GM23338 (cell line): ENCODE results near the gene CLIC5. TPM values are rescaled to one million over a fixed set of nuclear protein-coding genes. Genes with fewer than 3 reads are reported as not detected.

Experiments
- ATAC-seq: fragments of 200-7000 bp; cut with Tn5 transposase; 3 replicates; pipeline ENCODE4 v1.9.1; 2020
- DNase-seq: peaks from one replicate; pipeline ENCODE4 v3.0.0-alpha.2; 2015; ENCODE audit warnings: low spot score
- H2AFZ ChIP-seq: fragments of 200-600 bp; sonication (generic); 2 replicates; pipeline ENCODE4 v1.8.0; 2016; ENCODE audit warnings: antibody characterized with exemption, mild to moderate bottlenecking, moderate library complexity
- H3F3A ChIP-seq: fragments of 200-600 bp; sonication (generic); replicated peaks from 2 replicates; pipeline ENCODE4 v1.8.0; 2017; ENCODE audit warnings: antibody characterized with exemption, mixed run types, low read depth
- H3K27ac ChIP-seq: fragments of 200-600 bp; sonication (generic); 2 replicates; pipeline ENCODE4 v1.6.1; 2016; ENCODE audit warnings: low read depth
- H3K27me3 ChIP-seq: fragments of 200-600 bp; sonication (generic); 2 replicates; pipeline ENCODE4 v1.8.0; 2016; ENCODE audit warnings: mild to moderate bottlenecking, mixed run types, moderate library complexity; ENCODE audit not compliant: insufficient read depth
- H3K36me3 ChIP-seq: fragments of 200-600 bp; sonication (generic); 2 replicates; pipeline ENCODE4 v1.8.0; 2016; ENCODE audit warnings: mild to moderate bottlenecking; ENCODE audit not compliant: insufficient read depth
- H3K4me1 ChIP-seq: fragments of 200-600 bp; sonication (generic); 2 replicates; pipeline ENCODE4 v1.8.0; 2016; ENCODE audit warnings: mild to moderate bottlenecking, moderate library complexity; ENCODE audit not compliant: insufficient read depth
- H3K4me2 ChIP-seq: fragments of 200-600 bp; sonication (generic); 2 replicates; pipeline ENCODE4 v1.7.1; 2017; ENCODE audit warnings: mixed run types
- H3K4me3 ChIP-seq: fragments of 200-600 bp; sonication (generic); 2 replicates; pipeline ENCODE4 v1.6.1; 2016; ENCODE audit warnings: mixed run types
- H3K79me2 ChIP-seq: fragments of 200-600 bp; sonication (generic); replicated peaks from 2 replicates; pipeline ENCODE4 v1.8.0; 2017; ENCODE audit warnings: mild to moderate bottlenecking; ENCODE audit not compliant: insufficient read depth
- H3K9me2 ChIP-seq: fragments of 200-600 bp; sonication (generic); 2 replicates; pipeline ENCODE4 v1.8.0; 2017; ENCODE audit not compliant: insufficient read depth
- H4K20me1 ChIP-seq: fragments of 200-600 bp; sonication (generic); replicated peaks from 2 replicates; pipeline ENCODE4 v1.8.0; 2017; ENCODE audit warnings: mild to moderate bottlenecking; ENCODE audit not compliant: insufficient read depth
- H3K27ac Mint-ChIP-seq: 2 replicates; pipeline ENCODE4 v1.8.0; 2020; ENCODE audit warnings: inconsistent platforms, mild to moderate bottlenecking, moderate library complexity, mixed read lengths
- H3K27me3 Mint-ChIP-seq: 3 replicates; pipeline ENCODE4 v1.8.0; 2022; ENCODE audit warnings: low read depth, mild to moderate bottlenecking, moderate library complexity, mixed read lengths, inconsistent platforms; ENCODE audit not compliant: insufficient read depth, poor library complexity
- H3K36me3 Mint-ChIP-seq: 3 replicates; pipeline ENCODE4 v1.8.0; 2021; ENCODE audit warnings: low read depth, mild to moderate bottlenecking, inconsistent platforms, moderate library complexity, mixed read lengths
- H3K4me1 Mint-ChIP-seq: 3 replicates; pipeline ENCODE4 v1.8.0; 2020; ENCODE audit warnings: mild to moderate bottlenecking, inconsistent platforms, mixed read lengths
- H3K4me3 Mint-ChIP-seq: 3 replicates; pipeline ENCODE4 v1.8.0; 2021; ENCODE audit warnings: moderate library complexity, mild to moderate bottlenecking, inconsistent platforms, mixed read lengths
- H3K9me3 Mint-ChIP-seq: 3 replicates; pipeline ENCODE4 v1.8.0; 2020; ENCODE audit warnings: moderate library complexity, mild to moderate bottlenecking, inconsistent platforms, mixed read lengths
- CREB1 ChIP-seq: fragments of 250-450 bp; sonication (Bioruptor Pico); IDR thresholded peaks from 2 replicates; pipeline ENCODE4 v1.5.0; 2020; ENCODE audit warnings: low read depth, mild to moderate bottlenecking, moderate library complexity
- CTCF ChIP-seq, 2 experiments: fragments of 200-600 bp in 1 of 2; sonication (generic) in 1 of 2; conservative IDR thresholded peaks; 2 replicates each; pipeline versions ENCODE4 v1.5.1 to v1.6.1; 2016 to 2017; ENCODE audit warnings: antibody characterized with exemption in 2 of 2, low read depth in 2 of 2, mild to moderate bottlenecking in 2 of 2, moderate library complexity in 1 of 2
- ETS1 ChIP-seq: IDR thresholded peaks from 2 replicates; pipeline ENCODE4 v1.6.1; 2016; ENCODE audit warnings: antibody characterized with exemption
- NANOG ChIP-seq: IDR thresholded peaks from 2 replicates; pipeline ENCODE4 v1.6.1; 2016; ENCODE audit warnings: antibody characterized with exemption, borderline replicate concordance
- POLR2AphosphoS5 ChIP-seq: IDR thresholded peaks from 2 replicates; pipeline ENCODE4 v1.6.1; 2016; ENCODE audit warnings: antibody characterized with exemption, low read depth
- REST ChIP-seq: IDR thresholded peaks from one replicate; pipeline ENCODE4 v1.6.1; 2018; ENCODE audit warnings: antibody characterized with exemption; ENCODE audit not compliant: unreplicated experiment
- STAT1 ChIP-seq: IDR thresholded peaks from one replicate; pipeline ENCODE4 v1.6.1; 2016; ENCODE audit warnings: antibody characterized with exemption; ENCODE audit not compliant: unreplicated experiment
- ZNF114 ChIP-seq: fragments of 250-450 bp; sonication (Bioruptor Pico); IDR thresholded peaks from 2 replicates; pipeline ENCODE4 v1.5.0; 2020; ENCODE audit warnings: mild to moderate bottlenecking, moderate library complexity
- ZNF462 ChIP-seq: fragments of 250-450 bp; sonication (Bioruptor Pico); IDR thresholded peaks from 2 replicates; pipeline ENCODE4 v1.5.0; 2020; ENCODE audit warnings: mild to moderate bottlenecking, moderate library complexity
- polyA plus RNA-seq: library from polyadenylated mRNA; unstranded; fragments of >200 nt; fragmentation: Nextera tagmentation; extraction: Ambion mirVana; gene quantifications from 2 replicates; pipeline ENCODE4 v1.2.1, GENCODE V29; 2016
- total RNA-seq: library from RNA; depleted of rRNA; stranded (reverse); fragments of >200 nt; shearing (Covaris generic); gene quantifications from 2 replicates; pipeline ENCODE4 v1.2.3, GENCODE V29; 2014

The CLIC5 gene
- total and polyA plus RNA-seq, 2 experiments from 2014 or later: 0.08 TPM; not detected in 1

GRCh38 chr6:45956663-45957062 is 59.0 kb downstream of the CLIC5 start:
- TF ChIP-seq POLR2AphosphoS5 (no peak), REST (no peak), CTCF (conservative IDR thresholded peaks at IDR 0.05; ENCODE audit: low read depth in 2 of 2) (no peak), ZNF114 (CRISPR knock-in tag) (no peak), NANOG (no peak), ETS1 (no peak), ZNF462 (CRISPR knock-in tag) (no peak), STAT1 (no peak), CREB1 (CRISPR knock-in tag) (no peak)
- H3K27ac Mint-ChIP-seq: no peak overlapping the region
- Histone ChIP-seq H3K9me2 (0 out of 2 replicates have a peak, but pooled peaks cover 8% of the 10 kb centered on the region), H3K79me2 (no peaks in the 10 kb centered on the region), H3K27ac (no peak overlapping the region), H2AFZ (no peak overlapping the region), H3K36me3 (no peaks in the 10 kb centered on the region), H3F3A (no peaks in the 10 kb centered on the region), H3K4me3 (no peak overlapping the region), H3K27me3 (no peaks in the 10 kb centered on the region), H4K20me1 (no peaks in the 10 kb centered on the region), H3K4me2 (no peak overlapping the region), H3K4me1 (peaks cover 16% of the 10 kb centered on the region)
- peaks cover 13% of the 10 kb centered on the region; the same call in 2 of the 3 replicates for H3K4me1 Mint-ChIP-seq
- H3K9me3 Mint-ChIP-seq: no peaks in the 10 kb centered on the region
- no peaks in the 10 kb centered on the region for H3K27me3 Mint-ChIP-seq
- DNase-seq: no peak
- no peaks in the 10 kb centered on the region for H3K36me3 Mint-ChIP-seq
- ATAC-seq: peak; percentile 42
- no peak overlapping the region for H3K4me3 Mint-ChIP-seq
